ENCODE measurements around the gene DHX29. TPM values are rescaled to one million over a fixed set of nuclear protein-coding genes. Genes with fewer than 3 reads are reported as not detected.

Gene DHX29
- total RNA-seq (10 to 100 TPM; 24.4 to 35.3 TPM), polyA plus RNA-seq (10 to 100 TPM in 1 of 2 donors, 1 to 10 TPM in 1; 8.0 to 13.7 TPM)
- long read RNA-seq, donor 1, full-length matches to known transcripts: 1 of 12 reads
- long read RNA-seq, donor 1, partial matches to known transcripts: 11 of 12 reads
- long read RNA-seq, donor 1, other reads (novel, unspliced or antisense): 0 of 12 reads
- long read RNA-seq, donor 2: 0 reads
- long read RNA-seq, donor 3, partial matches to known transcripts: 20 of 20 reads
- long read RNA-seq, donor 3, other reads (novel, unspliced or antisense): 0 of 20 reads
- long read RNA-seq, donor 4: 0 reads
- long read RNA-seq, donor 5, full-length matches to known transcripts: 1 of 61 reads
- long read RNA-seq, donor 5, partial matches to known transcripts: 51 of 61 reads
- long read RNA-seq, donor 5, other reads (novel, unspliced or antisense): 9 of 61 reads

GRCh38 chr5:55307383-55308253 lies at the start of gene DHX29, which contains the start of gene MTREX:
Gene DHX29, minus strand, starts transcription at chr5:55307694. Its CDS starts 121 bp downstream, at chr5:55307573.
Gene MTREX, plus strand, starts transcription at chr5:55307989. Its CDS starts 25 bp downstream, at chr5:55308014.
- peak within 1 kb of the TSS; percentile 78 to 98 for H3K27ac ChIP-seq (ENCODE audit: low read depth in 1 of 2, low read length in 1 of 2)
- no peaks in the 10 kb centered on the region for H3K27me3 ChIP-seq (ENCODE audit: control insufficient read depth in 3 of 3, insufficient read depth in 3 of 3, low read length in 2 of 3)
- peaks cover 0 to 38% (median 9%) of the 10 kb centered on the region in 5 donors for H3K4me1 ChIP-seq (ENCODE audit: control insufficient read depth in 5 of 5, insufficient read depth in 5 of 5, low read length in 5 of 5)
- H3K9me3 ChIP-seq (ENCODE audit: control insufficient read depth in 4 of 4, insufficient read depth in 3 of 4, low read length in 3 of 4): no peaks in the 10 kb centered on the region
- H3K9ac ChIP-seq (ENCODE audit: insufficient read depth in 1 of 2, low read length in 2 of 2): peak within 1 kb of the TSS; percentile 93 to 99
- peaks cover 0 to 1% (median 0%) of the 10 kb centered on the region in 4 donors for H3K36me3 ChIP-seq (ENCODE audit: control insufficient read depth in 4 of 4, insufficient read depth in 4 of 4, low read length in 4 of 4)
- DNase-seq (peak; percentile 95 to 98 (median 97)), ATAC-seq (ENCODE audit: insufficient read depth, low FRiP score) (peak; percentile 95)
- 0% methylated on average over 54 to 62 of the region's 62 CpGs for WGBS, 2 donors
- H3K4me3 ChIP-seq: peak within 1 kb of the TSS; percentile 92
- no peak for TF ChIP-seq CTCF (IDR thresholded peaks at IDR 0.05; ENCODE audit: control extremely low read depth, extremely low read depth)

GRCh38 chr5:55356896-55357295 lies 49.4 kb upstream of the DHX29 start:
- no peak overlapping the region for H3K27ac ChIP-seq (ENCODE audit: low read depth in 1 of 2, low read length in 1 of 2)
- H3K4me1 ChIP-seq (ENCODE audit: control insufficient read depth in 5 of 5, insufficient read depth in 5 of 5, low read length in 5 of 5): no peaks in the 10 kb centered on the region
- DNase-seq (no peak), ATAC-seq (ENCODE audit: insufficient read depth, low FRiP score) (no peak)
- H3K27me3 ChIP-seq (ENCODE audit: control insufficient read depth in 3 of 3, insufficient read depth in 3 of 3, low read length in 2 of 3): no peaks in the 10 kb centered on the region
- no peak overlapping the region for H3K4me3 ChIP-seq
- 97 to 99% methylated on average over 4 of the region's 4 CpGs for WGBS, 2 donors
- H3K9me3 ChIP-seq (ENCODE audit: control insufficient read depth in 4 of 4, insufficient read depth in 3 of 4, low read length in 3 of 4): peaks cover 0 to 5% (median 0%) of the 10 kb centered on the region in 4 donors
- no peak for TF ChIP-seq CTCF (IDR thresholded peaks at IDR 0.05; ENCODE audit: control extremely low read depth, extremely low read depth)
- no peak overlapping the region for H3K9ac ChIP-seq (ENCODE audit: insufficient read depth in 1 of 2, low read length in 2 of 2)
- peaks cover 6 to 52% (median 38%) of the 10 kb centered on the region in 4 donors for H3K36me3 ChIP-seq (ENCODE audit: control insufficient read depth in 4 of 4, insufficient read depth in 4 of 4, low read length in 4 of 4)

- H3K9ac ChIP-seq (ENCODE audit: insufficient read depth in 1 of 2, low read length in 2 of 2): no peak overlapping the region
- peaks cover 0 to 8% (median 0%) of the 10 kb centered on the region in 5 donors for H3K4me1 ChIP-seq (ENCODE audit: control insufficient read depth in 5 of 5, insufficient read depth in 5 of 5, low read length in 5 of 5)
- ATAC-seq (ENCODE audit: insufficient read depth, low FRiP score): no peak
- no peaks in the 10 kb centered on the region for H3K27me3 ChIP-seq (ENCODE audit: control insufficient read depth in 3 of 3, insufficient read depth in 3 of 3, low read length in 2 of 3)
- no peak overlapping the region for H3K4me3 ChIP-seq
- no peak for TF ChIP-seq CTCF (IDR thresholded peaks at IDR 0.05; ENCODE audit: control extremely low read depth, extremely low read depth)
- no peak for DNase-seq
- peaks cover 0 to 4% (median 0%) of the 10 kb centered on the region in 4 donors for H3K9me3 ChIP-seq (ENCODE audit: control insufficient read depth in 4 of 4, insufficient read depth in 3 of 4, low read length in 3 of 4)
- no peak overlapping the region for H3K27ac ChIP-seq (ENCODE audit: low read depth in 1 of 2, low read length in 1 of 2)
- peaks cover 22 to 65% (median 37%) of the 10 kb centered on the region in 4 donors for H3K36me3 ChIP-seq (ENCODE audit: control insufficient read depth in 4 of 4, insufficient read depth in 4 of 4, low read length in 4 of 4)
- WGBS, 2 donors: 88 to 98% methylated on average over 1 of the region's 1 CpG
These were observed 43.3 kb upstream of the DHX29 start for GRCh38 chr5:55350754-55351153.

All from lung (tissue), 16 donors.